ENCODE data around the gene TSKU.
A peak's percentile ranks its signal among the peaks of the same experiment; 100 is the strongest.

TSKU gene

DNA sequence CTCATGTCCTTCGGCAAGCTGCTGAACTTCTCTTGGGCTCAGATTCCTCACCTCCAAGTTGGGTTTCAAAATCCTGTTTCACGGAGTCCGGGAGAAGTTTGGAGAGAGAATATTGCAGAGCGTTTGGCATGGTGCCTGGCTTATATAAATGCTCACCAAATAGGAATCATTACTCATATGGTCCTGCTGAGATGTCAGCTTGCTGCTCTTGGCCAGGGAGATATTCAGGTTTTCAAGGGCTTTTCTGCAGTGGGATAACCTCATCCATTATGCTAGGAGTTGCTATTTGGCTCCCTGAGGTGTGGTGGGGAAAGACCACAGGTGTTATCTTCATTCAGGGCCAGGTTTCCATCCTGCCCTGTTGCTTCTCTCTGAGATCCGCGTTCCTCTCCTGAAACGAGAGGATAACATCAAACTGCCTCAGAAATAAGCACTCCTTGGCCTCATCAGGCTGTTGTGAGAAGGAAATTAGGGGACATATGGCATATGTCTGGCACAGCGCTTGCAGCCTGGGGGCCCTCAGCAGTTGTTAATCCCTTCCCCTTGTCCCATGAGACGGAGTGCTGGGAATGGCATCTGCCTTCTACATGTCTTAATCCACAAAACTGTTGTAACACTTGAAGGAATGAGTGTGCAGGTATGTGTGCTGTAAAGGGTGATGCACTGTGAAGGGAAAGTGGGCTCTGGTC, 47.6 kb downstream of the TSKU start:
- peak; percentile 96 to 97 for DNase-seq

DNA sequence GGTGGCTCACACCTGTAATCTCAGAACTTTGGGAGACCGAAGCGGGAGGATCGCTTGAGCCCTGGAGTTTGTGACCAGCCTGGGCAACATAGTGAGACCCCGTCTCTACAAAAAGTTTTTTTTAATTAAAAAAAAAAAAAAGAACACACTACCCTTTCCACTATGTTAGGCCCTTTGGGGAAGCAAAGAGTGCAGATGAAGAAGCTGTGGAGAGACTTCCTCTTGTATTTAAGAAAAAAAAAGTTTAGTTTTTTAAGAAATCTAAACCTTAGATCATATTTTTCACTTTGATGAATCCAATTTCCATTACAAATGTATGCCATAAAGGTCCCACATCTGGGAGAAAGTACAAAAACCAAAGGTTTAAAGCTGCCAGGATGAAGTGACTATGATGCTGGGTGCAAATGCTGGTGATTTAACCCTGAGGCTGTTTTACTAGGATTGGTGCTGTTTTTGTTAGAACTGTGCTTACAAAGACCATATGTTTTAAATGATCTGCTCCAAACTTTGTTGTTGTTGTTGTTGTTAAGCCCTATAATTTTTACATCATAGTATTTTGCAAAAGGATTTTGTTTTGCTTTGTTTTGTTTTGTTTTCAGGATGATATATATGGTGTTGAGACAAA, 48.6 kb downstream of the TSKU start:
- DNase-seq, result no peak

DNA sequence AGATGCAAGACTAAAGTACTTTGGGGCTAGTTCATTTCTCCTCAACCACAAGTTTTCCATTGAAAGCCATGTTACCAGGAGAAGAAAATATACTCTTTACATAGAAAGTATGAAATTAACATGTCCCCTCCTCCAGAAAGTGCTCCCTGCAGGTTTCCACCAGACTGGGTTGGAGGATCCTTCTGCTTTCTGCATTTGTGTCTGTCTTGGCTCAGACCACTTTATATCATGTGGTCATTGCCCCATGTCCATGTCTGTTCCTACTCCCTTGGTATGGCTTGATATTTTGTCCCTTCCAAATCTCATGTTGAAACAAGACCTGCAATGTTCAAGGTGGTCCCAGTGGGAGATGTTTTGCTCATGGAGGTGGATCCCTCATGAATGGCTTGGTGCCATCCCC, 49.2 kb downstream of the TSKU start:
- DNase-seq, result no peak

DNA sequence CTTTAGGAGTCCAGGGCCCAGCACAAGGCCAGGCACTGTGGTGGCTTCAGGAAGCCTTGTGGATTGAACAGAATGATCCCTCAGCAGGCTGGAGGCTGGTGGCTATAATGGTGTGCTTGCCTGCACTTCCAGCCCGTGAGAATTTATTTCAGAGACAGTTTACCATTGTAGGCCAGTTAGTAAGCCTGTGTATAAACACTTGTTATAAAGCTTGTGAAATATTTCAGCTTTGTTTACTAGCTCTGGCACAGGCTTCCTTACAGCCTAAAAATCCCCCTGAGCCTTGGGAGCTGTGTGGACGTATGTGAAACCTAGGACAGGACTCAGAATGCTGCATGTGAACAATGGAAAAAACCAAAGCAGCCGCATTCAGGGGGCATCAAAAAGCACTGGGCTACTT, 51.0 kb downstream of the TSKU start:
- no peak for DNase-seq

DNA sequence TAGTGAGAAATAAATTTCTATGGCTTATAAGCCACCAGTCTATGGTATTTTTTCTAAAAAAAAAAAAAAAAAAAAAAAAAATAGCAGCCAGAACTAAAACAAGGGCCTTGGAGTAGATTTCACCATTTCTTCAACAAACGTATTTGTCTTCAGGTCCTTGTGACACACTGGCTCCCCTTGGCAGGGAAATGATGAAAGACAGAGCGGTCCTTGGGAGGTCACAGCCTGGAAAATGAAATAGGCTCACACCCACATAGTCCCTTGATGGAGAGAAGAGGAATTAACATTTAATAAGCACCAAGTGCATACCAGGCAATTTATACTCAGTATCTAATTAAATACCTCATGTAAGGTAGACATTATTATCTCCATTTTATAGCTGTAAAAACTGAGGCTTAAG, 51.9 kb downstream of the TSKU start:
- no peak for DNase-seq

DNA sequence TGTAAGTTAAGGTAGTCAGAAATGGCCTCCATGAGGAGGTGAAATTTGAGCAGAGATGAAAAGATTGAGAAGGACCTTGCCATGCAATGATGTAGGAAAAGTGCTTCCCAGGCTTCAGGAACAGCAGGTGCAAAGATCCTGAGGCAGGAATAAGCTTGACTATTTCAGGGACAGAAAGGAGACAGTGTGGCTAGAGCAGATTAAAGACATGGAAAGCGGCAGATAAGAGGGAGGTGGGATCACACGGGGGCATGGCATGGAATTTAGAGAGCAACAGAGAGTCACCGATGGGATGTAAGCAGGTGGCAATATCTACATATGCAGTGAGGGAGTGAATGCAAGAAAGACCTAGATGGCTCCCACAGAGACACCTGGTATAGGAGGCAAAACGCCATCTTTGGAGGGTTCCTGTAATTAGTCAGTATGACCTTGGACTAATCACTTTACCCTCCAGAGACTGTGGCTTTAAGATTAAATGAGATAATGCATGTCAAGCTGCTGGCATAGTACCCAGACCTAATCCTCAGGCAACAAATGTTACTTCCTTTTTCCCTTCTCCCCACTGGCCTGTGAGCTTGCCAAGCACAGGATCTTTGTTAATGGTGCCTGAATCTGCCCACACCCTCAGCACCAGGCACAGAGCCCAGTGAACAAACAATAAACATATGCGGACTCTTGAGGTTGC, 52.9 kb downstream of the TSKU start:
- peak in 1 of 2 experiments; percentile 11 for DNase-seq

DNA sequence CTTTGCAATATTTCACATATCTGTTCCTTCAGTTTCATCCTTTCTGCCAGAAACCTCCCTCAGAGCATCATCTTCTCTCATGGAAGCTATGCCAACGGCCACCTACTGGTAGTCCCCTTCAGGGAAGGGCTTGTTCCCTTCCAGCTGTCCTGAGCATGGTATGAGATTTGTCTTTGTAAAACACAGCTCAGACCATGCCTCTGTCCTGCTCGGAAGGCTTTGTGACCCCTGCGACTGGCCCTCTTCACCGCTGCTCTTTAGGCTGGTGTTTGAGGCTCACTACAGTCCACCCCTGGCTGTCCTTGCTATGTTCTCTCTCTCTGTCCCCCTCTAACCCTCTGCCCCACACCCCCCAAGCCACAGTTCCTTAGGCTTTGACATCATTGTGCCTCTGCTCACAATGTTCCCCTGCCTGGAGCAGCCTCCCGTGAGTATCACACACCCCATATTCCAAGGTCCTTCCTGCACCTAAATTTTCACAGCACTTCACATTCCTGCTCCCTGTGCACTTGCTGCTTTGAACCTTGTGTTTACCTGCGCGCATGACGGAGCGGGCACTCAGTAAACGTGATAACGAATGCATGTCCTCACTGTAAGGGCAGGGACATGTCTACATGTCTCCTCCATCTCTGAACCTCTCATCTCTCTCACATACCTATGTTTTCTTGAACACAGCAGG, 53.6 kb downstream of the TSKU start:
- no peak for DNase-seq

DNA sequence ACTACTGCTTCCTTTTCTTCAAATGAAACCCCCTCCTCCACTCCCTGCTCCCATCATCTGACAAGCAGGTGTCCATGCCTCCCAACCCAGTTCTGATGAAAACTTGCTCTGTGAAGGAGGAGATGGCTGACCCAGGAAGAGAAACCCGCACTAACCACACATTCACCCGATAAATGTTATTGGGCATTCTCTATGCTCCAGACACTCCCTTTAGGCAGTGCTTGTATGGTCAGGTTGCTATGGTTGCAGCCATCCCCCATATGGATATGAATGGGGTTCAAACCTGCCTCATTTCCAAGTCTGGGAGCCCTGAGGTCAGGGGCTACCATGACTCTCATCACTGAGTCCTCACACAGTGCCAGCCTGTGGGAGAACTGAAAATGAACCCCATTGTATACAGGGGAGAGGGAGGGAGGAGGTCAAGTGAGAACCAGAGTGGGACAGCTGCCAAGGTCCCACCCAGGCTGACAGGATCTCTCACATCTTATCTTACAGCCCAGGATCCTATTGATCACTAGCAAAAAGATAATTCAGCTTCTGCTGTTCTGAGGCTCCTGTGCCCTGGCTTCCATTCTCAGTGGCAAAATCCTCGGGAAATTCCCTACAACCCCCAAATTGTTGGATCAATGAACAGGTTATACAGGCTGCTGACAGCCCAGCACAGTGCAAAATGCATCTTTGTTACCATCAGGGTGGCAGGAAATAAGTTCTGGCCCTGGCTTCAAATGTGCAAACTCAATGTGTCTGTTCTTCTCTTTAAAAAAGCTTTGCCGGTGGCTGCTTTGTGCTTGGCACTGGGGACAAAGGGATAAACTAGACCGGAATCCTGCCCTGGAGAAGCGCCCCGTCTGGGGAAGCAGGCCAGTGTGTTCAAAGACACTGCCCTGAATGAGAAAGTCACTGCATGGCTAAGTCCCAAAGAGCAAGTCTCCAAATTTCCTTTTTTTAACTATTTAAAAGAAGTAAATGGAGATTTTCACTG, 54.8 kb downstream of the TSKU start:
- no peak for DNase-seq

DNA sequence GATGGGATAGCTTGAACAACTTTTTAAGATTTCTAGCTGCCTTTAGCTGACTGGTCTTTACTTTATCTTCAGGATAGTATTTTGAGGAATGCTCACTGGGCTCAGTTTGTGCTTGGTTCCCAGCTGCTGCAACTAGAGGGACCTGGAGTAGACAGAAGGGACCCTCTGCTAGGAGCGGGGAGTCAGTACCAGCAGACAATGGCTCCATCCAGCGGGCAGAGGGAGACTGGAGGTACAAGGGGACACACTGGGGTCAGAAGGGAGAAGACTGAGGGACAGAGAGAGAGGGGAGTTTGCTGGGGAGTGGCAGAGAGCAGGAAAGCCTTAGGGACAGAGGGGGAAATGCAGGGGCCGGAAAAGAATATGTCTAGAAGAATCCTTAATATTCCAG, 55.5 kb downstream of the TSKU start:
- DNase-seq, result peak; percentile 31 to 48

DNA sequence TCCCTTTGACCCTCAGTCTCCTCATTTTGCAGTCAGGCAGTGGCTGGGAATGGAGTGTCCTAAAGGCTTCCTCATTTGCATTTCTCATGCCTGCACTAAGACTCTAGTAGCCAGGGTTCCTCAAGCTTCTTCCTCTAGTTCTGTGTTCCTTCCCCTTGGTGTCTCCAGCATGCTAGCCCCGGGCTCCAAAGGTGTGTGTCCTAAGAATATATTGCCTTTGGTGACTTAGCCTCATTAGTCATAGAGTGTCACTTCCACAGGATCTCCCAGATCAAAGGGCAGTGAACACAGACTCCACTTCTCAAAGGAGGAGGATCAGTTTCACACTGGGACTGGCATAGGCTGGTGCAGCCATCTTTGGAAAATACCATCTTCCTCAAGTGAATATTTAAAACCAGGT, 56.2 kb downstream of the TSKU start:
- no peak for DNase-seq

DNA sequence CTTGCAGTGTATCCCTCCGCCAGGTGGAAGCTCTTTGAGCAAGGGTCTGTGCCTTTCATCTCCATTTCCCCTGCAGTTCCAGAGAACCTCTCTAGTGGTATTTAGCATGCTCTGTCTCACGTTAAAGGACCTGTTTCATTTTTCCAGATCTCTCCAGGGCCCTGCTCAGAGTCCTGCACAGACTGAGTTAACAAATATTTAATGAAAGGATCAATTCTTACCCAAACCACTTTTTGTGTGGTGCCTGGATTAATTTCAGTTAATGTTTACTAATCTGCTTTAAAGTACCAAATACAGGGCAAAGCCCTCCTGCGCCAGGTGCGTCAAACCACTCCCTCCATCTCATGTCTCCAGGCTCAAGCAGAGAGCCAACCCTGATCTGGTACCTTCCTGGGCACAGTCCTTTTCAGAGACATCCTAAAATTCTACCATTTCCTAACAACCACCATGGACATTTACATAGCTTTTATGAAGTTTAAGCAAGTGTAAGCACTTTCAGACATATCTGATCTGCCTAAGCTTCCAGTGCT, 58.8 kb downstream of the TSKU start:
- no peak for DNase-seq

DNA sequence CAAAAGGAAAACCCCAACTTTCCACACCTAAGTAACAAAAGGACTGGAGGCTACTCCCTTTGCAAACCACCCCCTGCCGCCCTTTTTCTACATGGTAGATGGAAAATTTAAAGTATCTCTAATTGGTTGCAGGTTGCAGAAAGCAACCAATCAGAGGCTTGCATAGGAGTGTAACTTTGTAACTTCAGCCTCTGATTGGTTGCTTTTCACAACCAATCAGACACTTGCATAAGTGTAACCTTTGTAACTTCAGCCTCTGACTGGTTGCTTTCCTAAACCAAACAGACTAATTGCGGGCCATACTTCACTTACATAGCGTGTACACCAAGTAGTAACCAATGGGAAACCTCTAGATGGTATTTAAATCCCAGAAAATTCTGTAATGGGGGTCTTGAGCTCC, 60.8 kb downstream of the TSKU start:
- no peak for DNase-seq

DNA sequence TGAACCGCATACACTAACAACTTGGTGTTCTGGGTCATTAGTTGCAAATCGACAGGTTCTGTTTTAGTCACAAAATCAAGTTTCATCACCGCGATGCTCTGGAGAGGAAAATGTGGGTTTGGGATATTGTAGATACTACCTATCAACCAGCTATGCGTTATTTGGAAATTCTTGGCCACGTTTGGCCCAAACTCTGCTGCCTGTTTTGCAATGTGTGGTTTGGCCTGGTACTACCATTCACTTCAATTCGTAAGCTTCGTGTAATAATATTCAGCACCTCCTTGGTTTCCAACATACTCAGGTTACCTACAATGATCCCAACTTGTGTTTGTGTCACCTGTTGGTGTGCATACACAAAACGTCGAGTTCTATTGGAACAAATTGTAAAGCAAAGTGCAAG, 61.4 kb downstream of the TSKU start:
- no peak for DNase-seq

DNA sequence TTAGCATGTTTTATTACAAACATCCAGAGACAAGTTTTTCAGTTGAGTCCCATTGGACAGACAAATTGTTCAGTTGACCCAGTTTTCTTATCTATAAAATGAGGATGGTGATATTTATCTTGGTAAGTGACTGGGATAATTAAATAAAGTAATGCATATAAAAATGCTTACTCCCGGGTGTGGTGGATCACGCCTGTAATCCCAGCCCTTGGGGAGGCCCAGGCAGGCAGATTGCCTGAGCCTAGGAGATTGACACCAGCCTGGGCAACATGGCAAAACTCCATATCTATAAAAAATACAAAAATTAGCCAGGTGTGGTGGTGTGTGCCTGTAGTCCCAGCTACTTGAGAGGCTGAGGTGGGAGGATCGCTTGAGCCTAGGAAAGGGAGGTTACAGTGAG, 61.9 kb downstream of the TSKU start:
- DNase-seq, result no peak

DNA sequence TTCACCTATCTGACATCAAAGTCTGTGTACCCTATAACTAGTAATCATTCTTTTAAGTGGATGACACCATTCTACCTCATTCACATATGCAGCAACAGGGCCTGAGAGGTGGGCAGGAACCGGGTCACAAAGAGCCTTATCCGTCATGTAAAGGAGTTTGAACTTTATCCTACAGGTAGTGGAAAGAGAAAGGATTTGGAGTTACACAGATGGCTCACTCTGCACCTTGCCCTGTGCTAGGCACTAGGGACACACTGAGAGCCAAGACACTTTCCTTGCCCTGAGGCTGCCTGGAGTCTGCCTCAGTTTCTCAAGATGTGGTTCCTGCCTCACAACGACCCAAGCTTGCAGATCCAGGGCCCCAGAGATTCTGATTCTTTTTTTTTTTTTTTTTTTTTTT, 63.3 kb downstream of the TSKU start:
- no peak for DNase-seq
